Endometrial microvascular endothelial cells (primary cell): Measurements from ENCODE around the gene NEK2. TPM values are rescaled to one million over a fixed set of nuclear protein-coding genes. Genes with fewer than 3 reads are reported as not detected.

ENCODE experiments used
- in situ Hi-C: cut with HindIII; loops from 2 replicates; pipeline ENCODE4 v1.10.0; 2017; ENCODE audit warnings: low sequenced_read_pairs, low pct_unique_long_range_greater_than_20kb; ENCODE audit errors: inconsistent ontology term
- total RNA-seq: library from RNA; depleted of rRNA; stranded (reverse); fragments of >200 nt; gene quantifications from one replicate; pipeline ENCODE4 v1.2.3, GENCODE V29; 2015; ENCODE audit errors: inconsistent ontology term

Gene NEK2
- total RNA-seq, 1 donor from 2014 or later: 28.9 TPM

GRCh38 chr1:211619033-211619996 lies 56.1 kb downstream of the NEK2 start:
- in situ Hi-C loops: no loop called here

- in situ Hi-C loops: no loop called here
Measured at GRCh38 chr1:211616965-211617297, 58.5 kb downstream of the NEK2 start.

- in situ Hi-C loops: no loop called here
Measured at GRCh38 chr1:211616231-211616964, 59.0 kb downstream of the NEK2 start.

GRCh38 chr1:211614615-211615014 lies 60.8 kb downstream of the NEK2 start:
- in situ Hi-C loops: no loop called here

GRCh38 chr1:211613951-211614350 lies 61.5 kb downstream of the NEK2 start:
- in situ Hi-C loops: no loop called here

GRCh38 chr1:211613108-211613947 lies 62.1 kb downstream of the NEK2 start:
- in situ Hi-C loops: no loop called here

- in situ Hi-C loops: no loop called here
Measured at GRCh38 chr1:211612786-211613107, 62.7 kb downstream of the NEK2 start.

Other genes starting within 250 kb of the NEK2 start
- not detected for gene RD3, start 183.5 kb downstream of the NEK2 start, total RNA-seq
- gene SLC30A1, start 96.5 kb downstream of the NEK2 start, total RNA-seq: 17.7 TPM
- gene LPGAT1, start 155.1 kb upstream of the NEK2 start, total RNA-seq: 24.0 TPM